Fibroblast of mammary gland (primary cell): ENCODE measurements around the gene ELOB.

Source experiments
- DNase-seq: peaks from one replicate; pipeline ENCODE4 v3.0.0-alpha.2; 2010; ENCODE audit warnings: low read depth
- H3K4me3 ChIP-seq: 2 replicates; pipeline ENCODE4 v1.5.1; 2011; ENCODE audit warnings: low read depth, mild to moderate bottlenecking, low read length, moderate library complexity; ENCODE audit not compliant: control insufficient read depth
- TF ChIP-seq, protein P1 (sequence below): conservative IDR thresholded peaks from 2 replicates; pipeline ENCODE4 v1.5.1; 2011; ENCODE audit warnings: low read depth, low read length, inconsistent platforms; ENCODE audit not compliant: control insufficient read depth, insufficient read depth

ELOB gene

DNA sequence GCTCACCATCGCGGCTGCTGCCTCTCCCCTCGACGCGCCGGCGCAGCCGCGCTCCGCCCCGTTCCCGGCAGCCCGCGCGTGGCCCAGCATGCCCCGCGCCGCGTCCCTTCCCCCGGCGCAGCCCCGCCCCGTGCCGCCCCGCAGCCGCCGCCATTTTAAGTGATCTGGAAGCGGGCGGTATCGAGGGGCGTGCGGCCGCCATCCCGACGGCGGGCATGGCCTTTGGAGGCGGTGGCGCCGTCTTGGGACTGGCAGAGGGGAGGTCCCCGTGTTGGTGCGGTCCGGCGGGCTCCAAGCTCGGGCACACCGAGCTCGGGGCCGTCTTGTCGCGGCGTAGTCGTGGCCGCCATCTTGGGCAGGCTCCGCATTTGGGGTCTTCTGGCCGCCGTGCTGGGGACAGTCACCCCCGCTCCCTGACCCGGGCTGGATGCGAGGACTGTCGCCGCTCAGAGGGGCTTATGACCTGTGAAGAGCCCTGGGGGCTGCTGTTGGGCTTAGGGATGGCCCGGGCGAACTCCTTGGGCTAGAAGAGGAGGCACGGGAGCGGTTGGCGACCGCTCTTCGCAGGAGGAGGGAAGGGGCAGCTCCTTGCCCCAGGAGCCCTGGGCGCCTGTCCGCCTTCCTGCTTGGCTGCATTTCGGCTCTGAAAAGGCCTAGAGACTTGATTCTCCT is at the start of gene ELOB:
TSS of gene ELOB (minus strand) at position 50 of the 672 bp plus-strand sequence. CDS start at position 9, 41 bp downstream.
- TF ChIP-seq, protein P1, sequence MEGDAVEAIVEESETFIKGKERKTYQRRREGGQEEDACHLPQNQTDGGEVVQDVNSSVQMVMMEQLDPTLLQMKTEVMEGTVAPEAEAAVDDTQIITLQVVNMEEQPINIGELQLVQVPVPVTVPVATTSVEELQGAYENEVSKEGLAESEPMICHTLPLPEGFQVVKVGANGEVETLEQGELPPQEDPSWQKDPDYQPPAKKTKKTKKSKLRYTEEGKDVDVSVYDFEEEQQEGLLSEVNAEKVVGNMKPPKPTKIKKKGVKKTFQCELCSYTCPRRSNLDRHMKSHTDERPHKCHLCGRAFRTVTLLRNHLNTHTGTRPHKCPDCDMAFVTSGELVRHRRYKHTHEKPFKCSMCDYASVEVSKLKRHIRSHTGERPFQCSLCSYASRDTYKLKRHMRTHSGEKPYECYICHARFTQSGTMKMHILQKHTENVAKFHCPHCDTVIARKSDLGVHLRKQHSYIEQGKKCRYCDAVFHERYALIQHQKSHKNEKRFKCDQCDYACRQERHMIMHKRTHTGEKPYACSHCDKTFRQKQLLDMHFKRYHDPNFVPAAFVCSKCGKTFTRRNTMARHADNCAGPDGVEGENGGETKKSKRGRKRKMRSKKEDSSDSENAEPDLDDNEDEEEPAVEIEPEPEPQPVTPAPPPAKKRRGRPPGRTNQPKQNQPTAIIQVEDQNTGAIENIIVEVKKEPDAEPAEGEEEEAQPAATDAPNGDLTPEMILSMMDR = no peak
- DNase-seq = peak; percentile 65
- peak within 1 kb of the TSS; percentile 95 for H3K4me3 ChIP-seq

DNA sequence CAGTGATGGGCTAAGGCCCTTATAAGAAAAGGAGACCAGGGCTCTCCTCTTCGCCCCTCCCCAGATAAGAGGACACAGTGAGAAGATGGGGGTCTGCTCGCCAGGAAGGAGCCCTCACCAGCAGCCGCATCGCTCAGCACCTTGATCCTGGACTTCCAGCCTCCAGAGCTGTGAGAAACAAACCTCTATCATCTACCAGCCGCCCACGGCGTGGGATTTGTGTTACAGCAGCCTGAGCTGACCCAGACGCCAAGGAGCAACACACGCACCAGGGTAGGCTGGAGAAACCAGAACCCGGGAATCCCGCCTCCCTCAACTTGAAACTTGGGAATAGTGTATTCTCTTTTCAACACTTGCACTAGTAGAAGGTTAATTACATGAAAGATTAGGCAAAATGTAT is 48.8 kb upstream of the ELOB start:
- TF ChIP-seq, protein P1 = no peak
- DNase-seq = no peak
- no peak overlapping the region for H3K4me3 ChIP-seq

DNA sequence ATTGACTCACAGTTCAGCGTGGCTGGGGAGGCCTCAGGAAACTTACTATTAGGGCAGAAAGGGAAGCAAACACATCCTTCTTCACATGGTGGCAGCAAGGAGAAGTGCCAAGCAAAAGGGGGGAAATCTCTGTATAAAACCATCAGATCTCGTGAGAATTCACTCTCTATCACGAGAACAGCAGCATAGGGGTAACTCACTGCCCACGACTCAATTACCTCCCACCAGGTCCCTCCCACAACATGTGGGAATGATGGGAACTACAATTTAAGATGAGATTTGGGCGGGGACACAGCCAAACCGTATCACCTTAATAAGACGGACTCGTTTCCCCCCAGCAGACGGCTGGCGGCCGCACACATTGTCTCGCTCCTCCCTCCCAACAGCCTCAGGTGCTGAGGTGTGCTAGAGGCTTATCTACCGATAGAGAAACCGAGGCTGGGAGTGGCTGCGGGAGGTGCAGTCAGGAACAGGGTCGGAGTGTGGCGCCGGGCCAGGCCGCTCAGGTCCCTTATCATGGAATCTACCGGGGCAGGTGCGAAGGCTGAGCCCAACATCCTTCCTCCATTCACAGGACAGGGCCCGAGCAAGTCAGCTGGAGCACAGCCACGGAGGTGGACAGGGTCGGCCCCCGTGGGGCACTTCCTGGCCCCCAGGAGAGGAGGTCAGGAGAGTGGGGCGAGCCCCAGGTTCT is 48.1 kb upstream of the ELOB start:
- no peak overlapping the region for H3K4me3 ChIP-seq
- TF ChIP-seq, protein P1 = no peak
- DNase-seq = no peak

DNA sequence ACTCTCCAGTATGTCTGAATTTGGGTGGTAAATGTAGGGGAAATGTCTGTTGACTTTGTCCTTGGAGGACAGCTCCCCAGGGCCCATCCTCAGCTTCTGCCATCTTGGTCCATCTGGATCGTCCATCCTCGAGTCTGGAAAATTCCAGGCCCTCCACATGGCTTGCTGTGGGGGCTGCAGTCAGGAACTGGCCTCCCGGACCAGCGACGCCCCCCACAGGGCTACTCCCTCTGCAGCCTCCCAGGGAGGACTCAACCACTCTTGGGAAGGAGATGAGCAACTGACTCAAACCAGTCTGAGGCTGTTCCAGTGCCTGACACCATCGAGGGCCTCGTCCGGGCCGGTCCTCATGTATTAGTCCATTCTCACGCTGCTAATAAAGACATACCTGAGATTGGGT is 47.5 kb upstream of the ELOB start:
- TF ChIP-seq, protein P1 = no peak
- DNase-seq = no peak
- H3K4me3 ChIP-seq = no peak overlapping the region

DNA sequence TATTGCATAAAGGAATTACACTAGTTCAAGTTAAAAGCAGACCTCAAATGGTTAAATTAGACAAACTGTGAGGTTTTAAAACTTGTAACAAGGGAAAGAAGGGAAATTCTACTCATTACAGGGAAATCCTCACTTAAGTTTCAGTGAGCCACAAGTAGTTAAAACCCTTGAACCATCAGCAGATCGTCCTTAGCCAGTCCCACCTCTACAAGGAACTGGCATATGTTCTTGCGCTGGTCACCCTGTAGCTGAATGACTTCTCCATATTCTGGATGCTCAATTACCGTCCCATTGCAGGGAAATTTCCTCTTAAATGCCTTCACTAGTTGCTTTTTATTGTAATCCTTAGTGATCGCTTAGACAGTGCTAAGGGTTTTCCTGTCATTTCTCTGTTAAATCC is 45.4 kb upstream of the ELOB start:
- DNase-seq = no peak
- no peak overlapping the region for H3K4me3 ChIP-seq
- TF ChIP-seq, protein P1 = no peak

DNA sequence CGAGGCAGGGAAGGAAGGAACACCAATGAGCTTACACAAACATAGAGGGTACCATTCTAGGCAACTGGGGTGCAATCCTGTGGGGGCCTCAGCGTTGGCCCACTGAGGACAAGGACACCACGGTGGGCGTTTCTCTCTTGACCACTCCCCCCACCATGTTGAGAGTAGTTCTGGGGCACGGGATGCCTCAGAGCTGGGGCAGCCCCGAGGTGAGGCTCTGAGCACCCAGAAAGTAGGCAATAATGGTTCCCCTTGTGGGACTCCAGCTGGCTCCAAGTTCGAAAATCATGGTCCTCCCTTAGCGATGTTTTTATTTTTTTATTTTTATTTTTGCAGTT is 45.0 kb upstream of the ELOB start:
- TF ChIP-seq, protein P1 = no peak
- DNase-seq = no peak
- H3K4me3 ChIP-seq = no peak overlapping the region
